Parathyroid adenoma (tissue), 2 donors: Measurements from ENCODE around the gene AUH.

Experiments used
- H2AFZ ChIP-seq: fragments of 300-600 bp; sonication (generic); one replicate; pipeline ENCODE4 v1.7.0; 2017; ENCODE audit warnings: antibody characterized with exemption, mild to moderate bottlenecking
- H3K27ac ChIP-seq: fragments of 300-600 bp; sonication (generic); one replicate; pipeline ENCODE4 v1.7.0; 2017
- H3K27me3 ChIP-seq: fragments of 300-600 bp; sonication (generic); one replicate; pipeline ENCODE4 v1.7.0; 2017; ENCODE audit warnings: low read length; ENCODE audit not compliant: control insufficient read depth, insufficient read depth
- H3K36me3 ChIP-seq: fragments of 300-600 bp; sonication (generic); one replicate; pipeline ENCODE4 v1.7.0; 2017; ENCODE audit warnings: low read length; ENCODE audit not compliant: control insufficient read depth, insufficient read depth
- H3K4me1 ChIP-seq: fragments of 300-600 bp; sonication (generic); one replicate; pipeline ENCODE4 v1.7.0; 2017; ENCODE audit warnings: control low read depth
- H3K4me2 ChIP-seq: fragments of 300-600 bp; sonication (generic); one replicate; pipeline ENCODE4 v1.7.0; 2017; ENCODE audit warnings: low read length
- H3K4me3 ChIP-seq: fragments of 300-600 bp; sonication (generic); one replicate; pipeline ENCODE4 v1.7.0; 2017; ENCODE audit warnings: low read depth, low read length
- H3K79me2 ChIP-seq: fragments of 300-600 bp; sonication (generic); one replicate; pipeline ENCODE4 v1.7.0; 2017; ENCODE audit warnings: control low read depth
- H3K9ac ChIP-seq: fragments of 300-600 bp; sonication (generic); one replicate; pipeline ENCODE4 v1.7.0; 2017; ENCODE audit warnings: mild to moderate bottlenecking
- H3K9me3 ChIP-seq: fragments of 300-600 bp; sonication (generic); one replicate; pipeline ENCODE4 v1.7.0; 2017; ENCODE audit warnings: low read length; ENCODE audit not compliant: control insufficient read depth
- CTCF ChIP-seq: fragments of 300-600 bp; sonication (generic); IDR thresholded peaks from one replicate; pipeline ENCODE4 v1.7.0; 2017; ENCODE audit warnings: antibody characterized with exemption, mild to moderate bottlenecking
- donor health status: primary hyperparathyroidism.

AUH gene

GRCh38 chr9:91220491-91221135 is 141.1 kb downstream of the AUH start:
- H3K27me3 ChIP-seq = no peaks in the 10 kb centered on the region
- no peak overlapping the region for H3K4me3 ChIP-seq
- no peaks in the 10 kb centered on the region for H3K9me3 ChIP-seq
- H3K4me1 ChIP-seq = no peaks in the 10 kb centered on the region
- no peaks in the 10 kb centered on the region for H3K79me2 ChIP-seq
- no peak overlapping the region for H3K9ac ChIP-seq
- no peak overlapping the region for H3K27ac ChIP-seq
- H3K4me2 ChIP-seq = no peak overlapping the region
- TF ChIP-seq CTCF = no peak
- no peak overlapping the region for H2AFZ ChIP-seq
- H3K36me3 ChIP-seq = no peaks in the 10 kb centered on the region

GRCh38 chr9:91220021-91220420 is 141.7 kb downstream of the AUH start:
- H3K9ac ChIP-seq = no peak overlapping the region
- no peaks in the 10 kb centered on the region for H3K36me3 ChIP-seq
- no peaks in the 10 kb centered on the region for H3K27me3 ChIP-seq
- H3K4me2 ChIP-seq = no peak overlapping the region
- H3K27ac ChIP-seq = no peak overlapping the region
- TF ChIP-seq CTCF = no peak
- H3K4me1 ChIP-seq = no peaks in the 10 kb centered on the region
- H2AFZ ChIP-seq = no peak overlapping the region
- H3K9me3 ChIP-seq = no peaks in the 10 kb centered on the region
- H3K79me2 ChIP-seq = no peaks in the 10 kb centered on the region
- H3K4me3 ChIP-seq = no peak overlapping the region

GRCh38 chr9:91219557-91219956 is 142.2 kb downstream of the AUH start:
- Histone ChIP-seq H3K27me3 (no peaks in the 10 kb centered on the region), H3K9ac (no peak overlapping the region), H3K9me3 (no peaks in the 10 kb centered on the region), H3K4me3 (no peak overlapping the region), H3K4me1 (no peaks in the 10 kb centered on the region), H2AFZ (no peak overlapping the region), H3K27ac (no peak overlapping the region), H3K79me2 (no peaks in the 10 kb centered on the region), H3K4me2 (no peak overlapping the region), H3K36me3 (no peaks in the 10 kb centered on the region)
- TF ChIP-seq CTCF = no peak

GRCh38 chr9:91217388-91217787 is 144.3 kb downstream of the AUH start:
- H2AFZ ChIP-seq = no peak overlapping the region
- no peaks in the 10 kb centered on the region for H3K9me3 ChIP-seq
- no peaks in the 10 kb centered on the region for H3K27me3 ChIP-seq
- H3K79me2 ChIP-seq = no peaks in the 10 kb centered on the region
- H3K9ac ChIP-seq = no peak overlapping the region
- no peak overlapping the region for H3K27ac ChIP-seq
- no peak for TF ChIP-seq CTCF
- H3K4me1 ChIP-seq = no peaks in the 10 kb centered on the region
- no peaks in the 10 kb centered on the region for H3K36me3 ChIP-seq
- no peak overlapping the region for H3K4me2 ChIP-seq
- H3K4me3 ChIP-seq = no peak overlapping the region

DNA sequence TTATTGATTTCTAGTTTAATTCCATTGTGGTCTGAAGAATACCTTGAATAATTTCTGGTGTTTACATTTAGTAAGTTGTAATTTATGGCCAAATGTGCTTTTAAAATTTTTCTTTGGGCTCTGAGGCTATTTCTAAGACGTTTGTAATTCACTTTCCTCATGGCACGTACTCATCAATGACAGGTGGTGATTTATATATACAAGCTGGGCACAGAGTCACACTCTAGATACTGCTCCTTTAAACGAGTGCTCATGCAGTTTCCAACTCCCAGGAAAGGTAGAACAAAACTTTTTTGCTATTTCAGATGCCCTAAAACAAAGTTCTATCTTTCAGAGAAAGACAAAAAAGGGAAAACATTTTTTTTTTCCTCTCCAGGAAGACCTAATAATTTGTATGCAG is 146.9 kb downstream of the AUH start:
- no peak for TF ChIP-seq CTCF
- Histone ChIP-seq H3K36me3 (no peaks in the 10 kb centered on the region), H3K27me3 (no peaks in the 10 kb centered on the region), H3K4me1 (peaks cover 8% of the 10 kb centered on the region), H3K4me3 (no peak overlapping the region), H3K4me2 (no peak overlapping the region), H3K9me3 (no peaks in the 10 kb centered on the region), H3K79me2 (no peaks in the 10 kb centered on the region), H2AFZ (no peak overlapping the region), H3K9ac (no peak overlapping the region), H3K27ac (no peak overlapping the region)
